ENCODE results near the gene TJAP1.

GRCh38 chr6:43489277-43490072, 12.1 kb downstream of the TJAP1 start:
- TF ChIP-seq, protein P1, sequence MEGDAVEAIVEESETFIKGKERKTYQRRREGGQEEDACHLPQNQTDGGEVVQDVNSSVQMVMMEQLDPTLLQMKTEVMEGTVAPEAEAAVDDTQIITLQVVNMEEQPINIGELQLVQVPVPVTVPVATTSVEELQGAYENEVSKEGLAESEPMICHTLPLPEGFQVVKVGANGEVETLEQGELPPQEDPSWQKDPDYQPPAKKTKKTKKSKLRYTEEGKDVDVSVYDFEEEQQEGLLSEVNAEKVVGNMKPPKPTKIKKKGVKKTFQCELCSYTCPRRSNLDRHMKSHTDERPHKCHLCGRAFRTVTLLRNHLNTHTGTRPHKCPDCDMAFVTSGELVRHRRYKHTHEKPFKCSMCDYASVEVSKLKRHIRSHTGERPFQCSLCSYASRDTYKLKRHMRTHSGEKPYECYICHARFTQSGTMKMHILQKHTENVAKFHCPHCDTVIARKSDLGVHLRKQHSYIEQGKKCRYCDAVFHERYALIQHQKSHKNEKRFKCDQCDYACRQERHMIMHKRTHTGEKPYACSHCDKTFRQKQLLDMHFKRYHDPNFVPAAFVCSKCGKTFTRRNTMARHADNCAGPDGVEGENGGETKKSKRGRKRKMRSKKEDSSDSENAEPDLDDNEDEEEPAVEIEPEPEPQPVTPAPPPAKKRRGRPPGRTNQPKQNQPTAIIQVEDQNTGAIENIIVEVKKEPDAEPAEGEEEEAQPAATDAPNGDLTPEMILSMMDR (IDR thresholded peaks at IDR 0.05; ENCODE audit: insufficient read depth, low read length) = no peak
- TF ChIP-seq REST (IDR thresholded peaks at IDR 0.05; ENCODE audit: insufficient replicate concordance, low read depth) (no peak), SPI1 (IDR thresholded peaks at IDR 0.05; ENCODE audit: borderline replicate concordance, low read depth) (no peak), POLR2AphosphoS5 (IDR thresholded peaks at IDR 0.05; ENCODE audit: low read depth) (no peak)

All from HL-60 (cell line).